ENCODE data around the gene TP73.

TP73 gene

DNA sequence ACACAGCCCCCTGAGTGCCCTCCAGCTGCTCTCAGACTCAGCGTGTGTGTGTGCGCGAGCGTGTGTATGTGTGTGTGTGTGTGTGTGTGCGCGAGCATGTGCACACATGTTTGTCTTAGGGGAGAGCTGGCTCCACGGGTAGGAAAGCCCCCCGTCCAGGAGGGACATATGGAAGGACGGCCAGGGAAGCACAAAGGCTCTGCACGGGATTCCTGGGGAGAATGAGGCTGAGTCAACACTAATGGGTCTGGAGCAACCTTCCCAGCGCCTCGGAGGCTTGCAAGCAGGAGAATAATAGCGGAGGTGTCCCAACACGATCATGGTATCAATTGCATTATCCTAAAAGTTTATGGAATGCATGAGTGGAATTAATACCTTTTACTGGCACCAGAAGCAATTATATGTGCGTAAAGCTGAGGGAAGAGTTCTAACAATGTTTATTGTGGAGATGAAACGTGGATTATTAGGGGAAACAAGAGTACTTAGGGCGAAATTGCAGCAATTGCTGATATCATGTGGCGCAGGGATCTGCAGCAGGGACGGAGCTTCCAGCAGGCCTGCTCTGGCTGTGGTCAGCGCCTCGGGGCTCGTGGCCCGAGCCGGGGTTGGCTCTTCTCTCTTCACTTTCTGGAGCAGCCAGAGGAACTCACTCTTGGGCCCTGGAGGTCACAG lies 59.6 kb downstream of the TP73 start:
- no peak for DNase-seq

DNA sequence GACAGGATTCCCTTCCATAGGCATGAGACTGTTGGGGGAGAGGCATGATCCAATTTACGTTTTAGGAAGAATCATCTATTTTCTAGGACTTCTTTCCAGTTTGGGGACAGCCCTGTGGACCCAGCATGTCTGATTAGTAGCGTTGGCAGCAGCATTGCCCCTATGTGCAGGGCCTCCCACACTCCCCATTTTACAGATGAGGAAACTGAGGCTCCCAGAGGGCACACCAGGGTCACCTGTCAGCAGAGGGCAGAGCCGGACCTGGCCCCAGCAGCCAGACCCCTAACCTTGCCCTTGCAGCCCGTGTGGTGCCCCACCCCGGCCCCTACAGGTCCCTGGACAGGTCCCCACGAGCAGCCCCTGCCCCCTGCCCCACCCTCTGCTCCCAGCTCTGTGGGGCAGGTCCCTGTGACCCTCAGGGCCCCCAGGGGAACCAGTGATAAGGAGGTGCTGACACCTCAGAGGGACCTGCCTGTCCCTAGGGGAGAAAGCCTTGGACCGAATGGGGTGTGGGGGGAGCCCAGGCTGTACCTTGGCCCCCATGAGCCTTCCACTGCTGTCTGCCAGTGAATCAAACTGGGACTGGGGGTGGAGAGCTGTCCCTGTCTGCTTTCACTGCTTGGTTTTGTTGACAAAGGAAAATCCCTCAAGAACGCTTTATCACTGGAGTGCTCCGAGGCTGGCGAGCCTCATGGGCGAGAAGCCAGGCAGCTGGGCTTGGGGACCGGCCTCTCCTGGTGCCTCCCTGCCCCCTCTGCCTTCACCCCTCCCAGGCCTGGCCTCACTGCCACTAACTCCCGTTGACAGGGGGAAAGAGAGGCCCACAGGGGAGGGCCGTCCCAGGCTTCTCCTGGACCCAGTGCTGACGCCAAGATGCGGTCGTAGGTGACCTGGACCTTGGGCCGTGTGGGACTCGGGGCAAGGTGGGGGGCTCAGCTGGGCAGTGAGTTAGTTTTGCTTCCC lies 60.5 kb downstream of the TP73 start:
- DNase-seq: peak; percentile 51

DNA sequence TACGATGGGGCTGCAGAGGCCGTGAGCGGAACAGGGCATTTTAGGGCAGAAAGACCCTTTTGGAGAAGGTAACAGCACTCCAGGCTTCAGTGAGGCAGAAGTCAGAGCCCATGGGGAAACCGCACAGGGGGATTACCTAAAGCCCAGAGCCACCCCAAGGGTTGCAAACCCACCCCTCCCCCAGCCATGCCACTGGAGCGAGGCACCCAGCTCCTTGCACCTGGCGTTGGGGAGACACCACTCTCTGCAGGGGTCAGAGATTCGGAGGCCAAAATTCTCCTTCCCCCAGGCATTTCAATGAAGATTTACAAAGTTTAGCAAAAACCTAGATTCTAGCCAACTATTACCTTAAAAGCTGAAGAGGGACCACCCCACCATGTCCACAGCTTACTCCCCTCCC lies 61.5 kb downstream of the TP73 start:
- DNase-seq: no peak

- peak; percentile 71 for DNase-seq
These were observed 62.0 kb downstream of the TP73 start for GRCh38 chr1:3714284-3714741.

DNA sequence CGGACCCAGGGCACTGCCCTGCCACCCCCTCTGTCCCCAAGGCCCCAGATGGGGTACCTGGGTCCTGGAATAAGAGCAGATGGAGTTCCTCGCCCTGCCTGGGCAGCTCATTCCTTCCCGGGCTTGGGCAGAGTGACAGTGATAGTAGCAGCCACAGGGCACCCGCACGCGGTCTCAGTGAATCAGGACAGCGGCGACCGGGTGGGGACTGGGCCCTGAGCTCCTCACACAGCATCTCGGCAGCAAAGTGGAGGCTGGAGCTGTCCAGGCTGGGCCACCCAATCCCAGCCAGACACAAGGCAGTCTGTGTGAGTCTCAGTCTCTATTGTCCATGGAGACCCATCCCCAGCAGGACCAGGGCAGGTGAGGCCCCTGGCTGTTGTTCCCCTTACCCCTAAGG lies 62.5 kb downstream of the TP73 start:
- DNase-seq: no peak

GRCh38 chr1:3716351-3716750 lies 64.0 kb downstream of the TP73 start:
- DNase-seq: no peak

GRCh38 chr1:3717041-3717714 lies 64.9 kb downstream of the TP73 start:
- no peak for DNase-seq

- peak; percentile 54 for DNase-seq
These were observed 65.6 kb downstream of the TP73 start for GRCh38 chr1:3717715-3718601.

DNA sequence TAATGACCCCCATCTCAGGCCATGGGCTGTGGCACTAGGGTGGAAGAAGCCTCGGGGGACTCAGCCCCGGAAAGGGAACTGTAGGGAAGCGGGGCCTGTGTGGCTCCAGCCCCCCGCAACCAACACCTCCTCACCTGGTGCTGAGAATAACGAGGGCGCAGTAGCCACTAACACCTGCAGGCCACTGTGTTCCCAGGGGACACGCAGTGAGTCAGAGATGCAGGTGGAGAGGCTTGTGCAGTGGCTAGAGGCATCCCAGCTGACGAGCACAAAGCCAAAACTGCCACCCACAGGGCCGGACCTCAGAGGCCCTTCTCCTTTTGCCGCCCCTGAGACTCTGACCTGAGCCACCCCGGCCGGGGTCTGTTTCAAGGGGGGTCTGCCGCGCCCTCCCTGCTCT lies 66.4 kb downstream of the TP73 start:
- DNase-seq: no peak

DNA sequence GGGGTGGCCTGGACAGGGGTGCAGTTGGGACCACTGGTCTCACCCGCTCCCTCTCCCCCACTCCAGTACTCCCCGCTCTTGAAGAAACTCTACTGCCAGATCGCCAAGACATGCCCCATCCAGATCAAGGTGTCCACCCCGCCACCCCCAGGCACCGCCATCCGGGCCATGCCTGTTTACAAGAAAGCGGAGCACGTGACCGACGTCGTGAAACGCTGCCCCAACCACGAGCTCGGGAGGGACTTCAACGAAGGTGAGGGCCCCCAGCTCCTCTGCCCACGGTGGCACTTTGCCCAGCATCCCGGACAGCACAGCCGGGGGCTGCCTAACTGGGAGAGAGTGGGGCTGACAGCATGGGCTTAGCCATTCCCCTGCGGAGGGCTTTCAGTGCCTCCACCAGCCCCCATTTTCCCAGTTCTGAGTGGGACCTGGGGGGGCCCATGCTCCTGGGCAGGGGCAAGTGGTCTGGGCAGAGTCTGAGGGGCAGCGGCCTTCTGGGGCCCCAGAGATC lies 69.7 kb downstream of the TP73 start:
- no peak for DNase-seq

- no peak for DNase-seq
These were observed 70.5 kb downstream of the TP73 start for GRCh38 chr1:3722846-3723245.

- peak; percentile 76 for DNase-seq
These were observed 72.2 kb downstream of the TP73 start for GRCh38 chr1:3724416-3725030.

GRCh38 chr1:3725366-3725765 lies 73.0 kb downstream of the TP73 start:
- no peak for DNase-seq

DNA sequence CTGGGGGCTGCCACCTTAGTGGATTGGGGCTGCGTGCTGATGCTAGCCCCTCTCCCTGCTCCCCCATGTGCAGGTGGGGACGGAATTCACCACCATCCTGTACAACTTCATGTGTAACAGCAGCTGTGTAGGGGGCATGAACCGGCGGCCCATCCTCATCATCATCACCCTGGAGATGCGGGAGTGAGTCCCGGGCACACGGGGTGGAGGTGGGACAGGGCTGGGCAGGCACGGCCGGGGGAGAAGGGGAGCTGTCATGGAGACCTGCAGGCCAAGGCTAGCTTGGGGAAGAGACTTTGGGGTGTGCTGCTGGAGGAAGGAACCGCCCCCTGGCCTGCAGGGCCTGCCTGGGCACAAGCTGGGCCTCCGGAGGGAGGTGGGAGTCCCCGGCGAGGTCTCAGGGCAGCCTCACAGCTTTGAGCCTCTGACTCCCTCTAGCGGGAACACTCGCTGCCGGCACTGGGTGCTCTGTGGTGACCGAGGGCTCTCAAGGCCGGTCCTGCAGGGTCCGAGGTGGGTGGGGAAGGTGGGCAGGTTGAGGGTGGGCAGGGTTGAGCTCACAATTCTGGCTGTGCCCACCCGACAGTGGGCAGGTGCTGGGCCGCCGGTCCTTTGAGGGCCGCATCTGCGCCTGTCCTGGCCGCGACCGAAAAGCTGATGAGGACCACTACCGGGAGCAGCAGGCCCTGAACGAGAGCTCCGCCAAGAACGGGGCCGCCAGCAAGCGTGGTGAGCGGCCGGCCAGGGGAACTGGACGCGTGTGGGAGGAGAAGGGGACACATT lies 74.9 kb downstream of the TP73 start:
- DNase-seq: no peak

DNA sequence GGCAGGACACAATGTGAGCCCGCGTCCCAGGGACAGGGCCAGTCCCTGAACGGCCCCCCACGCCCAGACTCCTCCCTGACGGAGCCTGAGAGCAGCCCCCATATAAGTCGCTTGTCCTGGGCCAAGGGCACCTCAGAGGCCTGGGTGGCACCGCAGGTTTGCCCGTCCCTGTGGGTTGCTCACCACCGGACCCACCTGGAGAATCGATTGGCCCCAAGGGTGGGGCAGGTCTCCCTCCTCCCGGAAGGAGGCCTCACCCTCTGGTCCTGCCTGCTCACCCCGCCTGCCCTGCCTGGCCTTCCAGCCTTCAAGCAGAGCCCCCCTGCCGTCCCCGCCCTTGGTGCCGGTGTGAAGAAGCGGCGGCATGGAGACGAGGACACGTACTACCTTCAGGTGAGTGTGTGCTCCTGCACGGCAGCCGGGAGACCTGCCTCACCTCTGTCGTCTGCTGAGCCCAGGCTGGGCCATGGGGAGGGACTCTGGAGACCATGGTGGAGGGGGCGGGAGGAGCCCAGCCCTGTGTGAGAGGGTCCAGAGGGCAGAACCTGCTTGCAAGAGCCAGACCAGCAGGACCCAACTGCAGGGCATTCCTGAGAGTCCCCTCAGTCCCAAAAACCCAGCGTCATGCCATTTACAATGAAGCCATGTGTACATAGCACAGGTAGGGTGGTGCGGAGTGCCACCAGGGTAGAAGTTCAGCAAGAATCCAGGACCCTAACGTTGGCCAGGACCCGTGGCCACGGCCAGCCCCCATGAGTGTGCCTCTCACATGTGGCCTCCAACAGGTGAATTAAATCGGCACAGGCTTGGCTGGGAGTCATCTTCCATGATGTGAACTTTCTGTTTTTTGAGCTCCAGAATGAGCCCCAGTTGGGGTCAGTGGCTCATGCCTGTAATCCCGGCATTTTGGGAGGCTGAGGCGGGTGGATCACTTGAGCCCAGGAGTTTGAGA lies 75.8 kb downstream of the TP73 start:
- DNase-seq: no peak

DNA sequence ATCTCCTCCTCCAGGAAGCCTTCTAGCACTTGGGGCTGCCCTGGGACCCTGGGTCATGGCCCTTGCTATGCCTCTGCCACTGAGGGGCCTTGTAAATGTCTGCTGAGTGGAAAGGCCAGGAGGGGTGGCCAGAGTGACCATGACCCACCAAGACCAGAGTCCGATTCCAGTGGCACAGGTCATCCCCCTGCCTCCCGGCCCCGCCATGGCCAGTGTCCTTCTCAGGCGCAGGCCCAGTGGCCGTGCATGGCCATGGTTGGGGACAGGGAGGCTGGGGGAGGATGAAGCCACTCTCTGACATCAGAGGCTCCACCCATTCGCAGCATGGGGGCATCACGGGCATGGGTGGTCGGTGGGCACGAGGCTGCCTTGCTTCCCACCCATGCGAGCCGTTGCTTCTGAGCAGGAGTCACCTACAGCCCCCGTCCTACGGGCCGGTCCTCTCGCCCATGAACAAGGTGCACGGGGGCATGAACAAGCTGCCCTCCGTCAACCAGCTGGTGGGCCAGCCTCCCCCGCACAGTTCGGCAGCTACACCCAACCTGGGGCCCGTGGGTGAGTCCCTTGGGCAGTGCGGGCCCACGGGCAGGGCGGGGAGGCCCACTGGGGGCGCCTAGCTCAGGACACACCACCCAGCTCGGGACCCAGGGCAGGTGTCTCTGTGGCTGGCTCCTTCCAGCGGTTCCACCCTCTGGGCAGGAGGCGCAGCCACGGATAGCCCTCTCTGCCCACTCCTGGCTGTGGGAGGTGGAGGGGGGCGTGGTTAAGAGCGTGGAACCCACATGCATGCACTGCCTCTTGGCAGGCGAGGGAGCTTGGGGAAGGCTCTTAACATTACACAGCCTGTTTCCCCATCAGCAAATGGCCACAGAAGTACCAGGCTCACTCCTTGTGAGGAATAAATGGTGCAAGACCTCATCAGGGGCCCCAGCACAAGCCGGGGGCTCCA lies 77.6 kb downstream of the TP73 start:
- DNase-seq: no peak

DNA sequence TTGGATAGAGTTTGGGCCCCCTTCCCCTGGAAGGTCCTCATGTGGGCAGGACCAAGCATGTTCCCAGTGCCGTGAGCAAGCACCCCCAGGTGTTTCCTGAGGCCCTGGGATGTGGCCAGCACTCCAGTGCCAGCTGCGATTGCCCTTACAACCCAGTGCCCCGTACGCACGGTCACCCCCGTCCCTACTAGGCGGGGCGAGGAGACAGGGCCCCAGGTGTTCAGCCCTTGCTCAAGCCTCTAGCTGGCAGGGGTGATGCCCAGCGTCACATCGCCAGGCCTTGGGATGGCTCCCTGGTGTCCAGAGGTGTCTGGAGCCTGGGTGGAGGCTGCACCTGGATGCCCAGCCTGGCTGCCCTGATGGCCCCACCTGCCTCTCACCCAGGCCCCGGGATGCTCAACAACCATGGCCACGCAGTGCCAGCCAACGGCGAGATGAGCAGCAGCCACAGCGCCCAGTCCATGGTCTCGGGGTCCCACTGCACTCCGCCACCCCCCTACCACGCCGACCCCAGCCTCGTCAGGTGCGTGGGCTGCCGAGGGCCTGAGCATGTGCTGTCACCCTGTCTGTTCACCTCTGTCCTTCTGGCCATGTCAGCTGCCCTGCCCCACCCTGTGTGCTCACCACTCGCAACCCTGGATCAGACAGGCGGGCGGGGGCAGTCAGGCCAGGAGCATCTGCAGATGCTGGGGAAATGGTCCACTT lies 78.4 kb downstream of the TP73 start:
- DNase-seq: no peak
